ENCODE data around the gene ABCC1. TPM values are rescaled to one million over a fixed set of nuclear protein-coding genes. Genes with fewer than 3 reads are reported as not detected.

ABCC1 gene
- total and polyA plus RNA-seq, 2 donors (not counting 1 experiment from before 2014, with no cell fraction given), result 54.1 to 178 TPM

DNA sequence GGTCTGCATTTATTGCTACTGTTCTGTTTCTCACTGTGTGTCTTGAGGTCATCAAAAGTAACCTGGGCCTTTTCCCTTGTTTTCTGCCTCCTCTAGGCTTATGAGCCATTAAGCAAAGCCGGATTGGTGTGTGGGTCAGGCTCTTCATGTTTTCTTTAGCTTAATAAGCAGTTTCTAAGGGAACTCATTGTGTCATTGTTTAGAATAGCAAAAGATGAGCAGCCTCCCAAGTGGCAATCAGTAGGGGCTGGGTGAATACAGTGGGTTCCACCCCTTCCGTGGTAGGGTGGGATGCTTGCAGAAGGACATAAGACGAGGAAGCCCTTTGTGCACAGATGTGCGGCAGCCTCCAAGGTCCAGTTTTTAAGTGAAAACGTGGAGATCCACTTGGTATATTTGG lies 34.5 kb downstream of the ABCC1 start:
- Histone ChIP-seq H3K36me3 (ENCODE audit: control insufficient read depth, insufficient read depth, low read length) (no peaks in the 10 kb centered on the region), H3K9ac (ENCODE audit: insufficient read depth, low read length) (no peak overlapping the region), H3K4me2 (ENCODE audit: extremely low read depth, insufficient read depth, low read length) (peak overlapping the region; percentile 0), H3K27me3 (ENCODE audit: control insufficient read depth, insufficient read depth, low read length) (no peaks in the 10 kb centered on the region), H4K20me1 (ENCODE audit: control insufficient read depth, extremely low read depth, insufficient read depth, low read length) (no peaks in the 10 kb centered on the region), H3K4me1 (ENCODE audit: control insufficient read depth, extremely low read depth, insufficient read depth, low read length) (peaks cover 15% of the 10 kb centered on the region), H3K79me2 (ENCODE audit: control insufficient read depth, insufficient read depth, low read length) (peaks cover 92% of the 10 kb centered on the region), H2AFZ (ENCODE audit: low read length) (no peak overlapping the region), H3K9me3 (ENCODE audit: control insufficient read depth, insufficient read depth, low read depth, low read length) (no peaks in the 10 kb centered on the region), H3K27ac (ENCODE audit: insufficient read depth, low read length) (peak overlapping the region; percentile 45), H3K4me3 (replicated peaks in 1 of 4; ENCODE audit: control extremely low read depth in 1 of 4, insufficient read depth in 1 of 4, low read depth in 3 of 4, low read length in 4 of 4) (no peak overlapping the region)
- TF ChIP-seq CTCF (conservative IDR thresholded peaks at IDR 0.05 in 1 of 2, IDR thresholded peaks at IDR 0.05 in 1 of 2; ENCODE audit: low read depth in 1 of 2, low read length in 2 of 2) (no peak), EZH2 (IDR thresholded peaks at IDR 0.05; ENCODE audit: low read length, missing control alignments) (no peak)
- DNase-seq (ENCODE audit: low read depth in 2 of 2), result peak; percentile 74 to 78

GRCh38 chr16:15985144-15985543 lies 35.7 kb downstream of the ABCC1 start:
- H3K4me1 ChIP-seq (ENCODE audit: control insufficient read depth, extremely low read depth, insufficient read depth, low read length), result peaks cover 25% of the 10 kb centered on the region
- no peak overlapping the region for H3K4me3 ChIP-seq (replicated peaks in 1 of 4; ENCODE audit: control extremely low read depth in 1 of 4, insufficient read depth in 1 of 4, low read depth in 3 of 4, low read length in 4 of 4)
- peaks cover 2% of the 10 kb centered on the region for H3K36me3 ChIP-seq (ENCODE audit: control insufficient read depth, insufficient read depth, low read length)
- H3K27ac ChIP-seq (ENCODE audit: insufficient read depth, low read length), result no peak overlapping the region
- no peak for DNase-seq (ENCODE audit: low read depth in 2 of 2)
- no peaks in the 10 kb centered on the region for H3K9me3 ChIP-seq (ENCODE audit: control insufficient read depth, insufficient read depth, low read depth, low read length)
- H3K79me2 ChIP-seq (ENCODE audit: control insufficient read depth, insufficient read depth, low read length), result peaks cover 91% of the 10 kb centered on the region
- TF ChIP-seq EZH2 (IDR thresholded peaks at IDR 0.05; ENCODE audit: low read length, missing control alignments) (no peak), CTCF (conservative IDR thresholded peaks at IDR 0.05 in 1 of 2, IDR thresholded peaks at IDR 0.05 in 1 of 2; ENCODE audit: low read depth in 1 of 2, low read length in 2 of 2) (no peak)
- H4K20me1 ChIP-seq (ENCODE audit: control insufficient read depth, extremely low read depth, insufficient read depth, low read length), result no peaks in the 10 kb centered on the region
- H3K9ac ChIP-seq (ENCODE audit: insufficient read depth, low read length), result no peak overlapping the region
- no peaks in the 10 kb centered on the region for H3K27me3 ChIP-seq (ENCODE audit: control insufficient read depth, insufficient read depth, low read length)
- no peak overlapping the region for H3K4me2 ChIP-seq (ENCODE audit: extremely low read depth, insufficient read depth, low read length)
- H2AFZ ChIP-seq (ENCODE audit: low read length), result no peak overlapping the region

DNA sequence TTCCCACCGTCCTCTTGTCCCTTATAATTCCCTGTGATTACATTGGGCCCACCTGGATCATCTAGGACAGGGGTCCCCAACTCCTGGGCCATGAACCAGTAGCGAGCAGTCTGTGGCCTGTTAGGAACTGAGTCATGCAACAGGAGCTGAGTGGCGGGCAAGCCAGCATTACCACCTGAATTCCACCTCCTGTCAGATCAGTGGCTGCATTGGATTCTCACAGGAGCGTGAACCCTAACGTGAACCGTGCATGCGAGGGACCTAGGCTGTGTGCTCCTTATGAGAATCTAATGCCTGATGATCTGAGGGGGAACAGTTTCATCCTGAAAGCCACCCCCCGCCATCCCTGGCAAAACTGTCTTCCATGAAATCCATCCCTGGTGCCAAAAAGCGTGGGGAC lies 36.8 kb downstream of the ABCC1 start:
- TF ChIP-seq CTCF (conservative IDR thresholded peaks at IDR 0.05 in 1 of 2, IDR thresholded peaks at IDR 0.05 in 1 of 2; ENCODE audit: low read depth in 1 of 2, low read length in 2 of 2) (no peak), EZH2 (IDR thresholded peaks at IDR 0.05; ENCODE audit: low read length, missing control alignments) (no peak)
- H3K9ac ChIP-seq (ENCODE audit: insufficient read depth, low read length), result no peak overlapping the region
- H3K4me2 ChIP-seq (ENCODE audit: extremely low read depth, insufficient read depth, low read length), result no peak overlapping the region
- H4K20me1 ChIP-seq (ENCODE audit: control insufficient read depth, extremely low read depth, insufficient read depth, low read length), result no peaks in the 10 kb centered on the region
- H3K4me1 ChIP-seq (ENCODE audit: control insufficient read depth, extremely low read depth, insufficient read depth, low read length), result peaks cover 25% of the 10 kb centered on the region
- no peaks in the 10 kb centered on the region for H3K9me3 ChIP-seq (ENCODE audit: control insufficient read depth, insufficient read depth, low read depth, low read length)
- H3K27ac ChIP-seq (ENCODE audit: insufficient read depth, low read length), result no peak overlapping the region
- no peak overlapping the region for H2AFZ ChIP-seq (ENCODE audit: low read length)
- no peak for DNase-seq (ENCODE audit: low read depth in 2 of 2)
- H3K4me3 ChIP-seq (replicated peaks in 1 of 4; ENCODE audit: control extremely low read depth in 1 of 4, insufficient read depth in 1 of 4, low read depth in 3 of 4, low read length in 4 of 4), result no peak overlapping the region
- peaks cover 90% of the 10 kb centered on the region for H3K79me2 ChIP-seq (ENCODE audit: control insufficient read depth, insufficient read depth, low read length)
- H3K27me3 ChIP-seq (ENCODE audit: control insufficient read depth, insufficient read depth, low read length), result no peaks in the 10 kb centered on the region
- peaks cover 3% of the 10 kb centered on the region for H3K36me3 ChIP-seq (ENCODE audit: control insufficient read depth, insufficient read depth, low read length)
